HEK293 (cell line): ENCODE results near the gene FDX1.

Experiments
- CTCF ChIA-PET: fragments of 350-600 bp; formaldehyde crosslinking; extraction: SDS; loops from one replicate; lab custom pipeline; 2021; ENCODE audit warnings: antibody characterized with exemption; lab: Yijun Ruan, JAX
- POLR2A ChIA-PET: fragments of 300-600 bp; formaldehyde crosslinking; extraction: SDS; loops from one replicate; lab custom pipeline; 2020; ENCODE audit warnings: antibody characterized with exemption, inconsistent platforms; lab: Yijun Ruan, JAX
- H3K27ac ChIP-seq: fragments of 200-500 bp; sonication (Bioruptor generic); 2 replicates; pipeline ENCODE4 v1.5.1; 2014; ENCODE audit warnings: low read depth, low read length, control low read depth, inconsistent platforms; ENCODE audit errors: extremely low read depth
- H3K36me3 ChIP-seq, 2 experiments: fragments of 200-500 bp in 1 of 2; sonication (Bioruptor generic) in 1 of 2; 1 replicate in 1 of 2; 2 replicates in 1 of 2; pipeline ENCODE4 v1.5.1; 2014 to 2017; ENCODE audit warnings: inconsistent platforms in 2 of 2, low read length in 2 of 2; ENCODE audit not compliant: control insufficient read depth in 2 of 2, insufficient read depth in 1 of 2
- H3K4me1 ChIP-seq: fragments of 200-500 bp; sonication (Bioruptor generic); 2 replicates; pipeline ENCODE4 v1.5.1; 2014; ENCODE audit warnings: mild to moderate bottlenecking, low read length, inconsistent platforms; ENCODE audit not compliant: control insufficient read depth, insufficient read depth
- H3K4me3 ChIP-seq: 2 replicates; pipeline ENCODE4 v1.5.1; 2011; ENCODE audit warnings: low read depth, mild to moderate bottlenecking, control low read depth, low read length, moderate library complexity
- H3K9me3 ChIP-seq: fragments of 200-500 bp; sonication (Bioruptor generic); 2 replicates; pipeline ENCODE4 v1.5.1; 2014; ENCODE audit warnings: low read depth, low read length, inconsistent platforms; ENCODE audit not compliant: control insufficient read depth, insufficient read depth
- PRDM2 ChIP-seq: fragments of 450-650 bp; formaldehyde crosslinking; IDR thresholded peaks from 2 replicates; pipeline ENCODE4 v1.5.1; 2016; ENCODE audit warnings: missing biosample characterization, missing genetic modification characterization, borderline replicate concordance
- SETDB1 ChIP-seq: IDR thresholded peaks from one replicate; pipeline ENCODE4 v1.6.1; 2017; ENCODE audit warnings: mild to moderate bottlenecking, low read length, moderate library complexity, mixed read lengths; ENCODE audit not compliant: insufficient read length
- SP3 ChIP-seq: fragments of 450-650 bp; formaldehyde crosslinking; IDR thresholded peaks from 2 replicates; pipeline ENCODE4 v1.5.1; 2016; ENCODE audit warnings: missing biosample characterization, missing genetic modification characterization
- TCF7L2 ChIP-seq: IDR thresholded peaks from 2 replicates; pipeline ENCODE4 v1.6.1; 2011; ENCODE audit warnings: low read depth, mild to moderate bottlenecking, inconsistent platforms, low read length, moderate library complexity, borderline replicate concordance
- YY2 ChIP-seq: fragments of 450-650 bp; formaldehyde crosslinking; IDR thresholded peaks from 2 replicates; pipeline ENCODE4 v1.5.1; 2016; ENCODE audit warnings: missing biosample characterization, missing genetic modification characterization
- ZBTB20 ChIP-seq: fragments of 450-650 bp; formaldehyde crosslinking; IDR thresholded peaks from 2 replicates; pipeline ENCODE4 v1.5.1; 2016; ENCODE audit warnings: missing biosample characterization, missing genetic modification characterization
- ZBTB6 ChIP-seq: fragments of 450-650 bp; formaldehyde crosslinking; IDR thresholded peaks from 2 replicates; pipeline ENCODE4 v1.5.1; 2017; ENCODE audit warnings: missing biosample characterization, missing genetic modification characterization
- ZNF146 ChIP-seq: fragments of 450-650 bp; formaldehyde crosslinking; IDR thresholded peaks from 2 replicates; pipeline ENCODE4 v1.5.1; 2016; ENCODE audit warnings: missing biosample characterization, missing genetic modification characterization
- ZNF148 ChIP-seq: fragments of 450-650 bp; formaldehyde crosslinking; IDR thresholded peaks from 2 replicates; pipeline ENCODE4 v1.5.0; 2017; ENCODE audit warnings: missing biosample characterization, missing genetic modification characterization, borderline replicate concordance
- ZNF19 ChIP-seq: fragments of 450-650 bp; formaldehyde crosslinking; IDR thresholded peaks from 2 replicates; pipeline ENCODE4; 2016; ENCODE audit warnings: missing biosample characterization, missing genetic modification characterization, low read depth
- ZNF23 ChIP-seq: fragments of 450-650 bp; formaldehyde crosslinking; IDR thresholded peaks from 2 replicates; pipeline ENCODE4 v1.5.1; 2016; ENCODE audit warnings: missing biosample characterization, missing genetic modification characterization, borderline replicate concordance
- ZNF274 ChIP-seq, 2 experiments: fragments of 200-500 bp in 1 of 2; fragments of 450-650 bp in 1 of 2; sonication (Bioruptor generic) in 1 of 2; formaldehyde crosslinking in 1 of 2; IDR thresholded peaks; 2 replicates each; pipeline versions ENCODE4 v1.5.1 to v1.6.1; 2014 to 2016; ENCODE audit warnings: borderline replicate concordance in 1 of 2, inconsistent platforms in 1 of 2, low read length in 1 of 2, missing biosample characterization in 1 of 2, missing genetic modification characterization in 1 of 2
- ZNF335 ChIP-seq: fragments of 450-650 bp; formaldehyde crosslinking; conservative IDR thresholded peaks from 2 replicates; pipeline ENCODE4 v1.5.1; 2016; ENCODE audit warnings: missing biosample characterization, missing genetic modification characterization
- ZNF426 ChIP-seq: fragments of 450-650 bp; formaldehyde crosslinking; IDR thresholded peaks from 2 replicates; pipeline ENCODE4 v1.5.1; 2017; ENCODE audit warnings: missing biosample characterization, missing genetic modification characterization, mild to moderate bottlenecking, inconsistent platforms, moderate library complexity
- ZNF518A ChIP-seq: fragments of 450-650 bp; formaldehyde crosslinking; conservative IDR thresholded peaks from 2 replicates; pipeline ENCODE4 v1.5.1; 2016; ENCODE audit warnings: low read depth, missing biosample characterization, missing genetic modification characterization
- ZNF548 ChIP-seq: fragments of 450-650 bp; formaldehyde crosslinking; IDR thresholded peaks from 2 replicates; pipeline ENCODE4 v1.5.1; 2016; ENCODE audit warnings: missing biosample characterization, missing genetic modification characterization
- ZNF654 ChIP-seq: fragments of 450-650 bp; formaldehyde crosslinking; IDR thresholded peaks from 2 replicates; pipeline ENCODE4 v1.5.1; 2016; ENCODE audit warnings: low read depth, missing biosample characterization, missing genetic modification characterization
- ZNF747 ChIP-seq: fragments of 450-650 bp; formaldehyde crosslinking; IDR thresholded peaks from 2 replicates; pipeline ENCODE4 v1.5.1; 2016; ENCODE audit warnings: missing biosample characterization, missing genetic modification characterization
- ZNF785 ChIP-seq: fragments of 450-650 bp; formaldehyde crosslinking; IDR thresholded peaks from 2 replicates; pipeline ENCODE4 v1.5.1; 2016; ENCODE audit warnings: missing biosample characterization, missing genetic modification characterization

FDX1 gene

GRCh38 chr11:110465231-110465630 is 35.5 kb downstream of the FDX1 start (continued):
- TF ChIP-seq PRDM2 (tag by site-specific recombination), result no peak
- TF ChIP-seq, all 188 proteins: peak for 0

- ChIA-PET CTCF (interaction anchor here (0.7 to 3.1 kb wide), 5 partner anchors 12 to 763 kb away, joined by 3 to 15 read pairs (median 5); no protein-coding TSS in a partner anchor), POLR2A (interaction anchor here (0.6 kb wide), 1 partner anchor 13 kb away, joined by 3 read pairs; no protein-coding TSS in a partner anchor)
- no peaks in the 10 kb centered on the region for H3K4me1 ChIP-seq
- no peak overlapping the region for H3K27ac ChIP-seq
- H3K9me3 ChIP-seq, result no peaks in the 10 kb centered on the region
- peaks cover 0 to 22% of the 10 kb centered on the region in 2 experiments; a peak in 1 of 3 replicates for H3K36me3 ChIP-seq
- H3K4me3 ChIP-seq, result no peak overlapping the region
- TF ChIP-seq SETDB1 (no peak), ZBTB20 (tag by site-specific recombination) (no peak), ZNF785 (tag by site-specific recombination) (no peak), ZNF148 (no peak), ZNF146 (no peak), ZNF335 (tag by site-specific recombination) (no peak), ZNF274 (IDR thresholded peaks at IDR 0.05; ENCODE audit: low read length) (no peak), ZNF274 (tag by site-specific recombination; IDR thresholded peaks at IDR 0.05; ENCODE audit: borderline replicate concordance) (no peak), ZBTB6 (no peak), ZNF426 (no peak), ZNF518A (tag by site-specific recombination) (no peak), ZNF23 (tag by site-specific recombination) (no peak), ZNF19 (tag by site-specific recombination) (no peak), SP3 (no peak), TCF7L2 (no peak), ZNF747 (tag by site-specific recombination) (no peak), YY2 (tag by site-specific recombination) (no peak), ZNF654 (tag by site-specific recombination) (no peak), ZNF548 (tag by site-specific recombination) (no peak)
Observed at GRCh38 chr11:110467556-110467955, 37.8 kb downstream of the FDX1 start.
